Lower leg skin (tissue), 4 donors: ENCODE data around the gene SAFB. TPM values are rescaled to one million over a fixed set of nuclear protein-coding genes. Genes with fewer than 3 reads are reported as not detected.

Source experiments
- DNase-seq, 2 donors: peaks; one replicate each; pipeline ENCODE4 v3.0.0-alpha.2; 2019; ENCODE audit warnings: low spot score in 2 of 2
- H3K4me3 ChIP-seq: fragments of 200-600 bp; sonication (generic); 2 replicates; pipeline ENCODE4 v1.5.1; 2017; ENCODE audit warnings: mild to moderate bottlenecking, low read depth; ENCODE audit not compliant: poor library complexity, severe bottlenecking
- POLR2A ChIP-seq, 2 donors: fragments of 450-650 bp; IDR thresholded peaks; one replicate each; pipeline ENCODE4 v1.6.1; 2016 to 2017; ENCODE audit warnings: antibody characterized with exemption in 2 of 2, mild to moderate bottlenecking in 1 of 2, moderate library complexity in 1 of 2
- WGBS, 2 donors: methylation state at CpG; one replicate each; pipeline ENCODE4 v1.1.5; 2018; 5-methylcytosine and 5-hydroxymethylcytosine counted together
- intact Hi-C: fragments of 100-400 bp; cut with DNase I; formaldehyde crosslinking; loops from one replicate; pipeline ENCODE4 v1.15.0; 2023; ENCODE audit warnings: low total_unique reads
- total RNA-seq, 4 donors: library from RNA; depleted of rRNA; stranded (reverse); fragments of >200 nt; gene quantifications; one replicate each; pipeline ENCODE4 v1.1.0, GENCODE V29; 2016
- TF ChIP-seq, protein P1 (sequence below), 3 donors: fragments of 450-650 bp; IDR thresholded peaks; one replicate each; pipeline ENCODE4 v1.5.1; 2016; ENCODE audit warnings: antibody characterized with exemption in 3 of 3, mild to moderate bottlenecking in 3 of 3, moderate library complexity in 2 of 3

Gene SAFB
- total RNA-seq, 4 donors from 2014 or later, result 41.6 to 136 (median 80.4) TPM

DNA sequence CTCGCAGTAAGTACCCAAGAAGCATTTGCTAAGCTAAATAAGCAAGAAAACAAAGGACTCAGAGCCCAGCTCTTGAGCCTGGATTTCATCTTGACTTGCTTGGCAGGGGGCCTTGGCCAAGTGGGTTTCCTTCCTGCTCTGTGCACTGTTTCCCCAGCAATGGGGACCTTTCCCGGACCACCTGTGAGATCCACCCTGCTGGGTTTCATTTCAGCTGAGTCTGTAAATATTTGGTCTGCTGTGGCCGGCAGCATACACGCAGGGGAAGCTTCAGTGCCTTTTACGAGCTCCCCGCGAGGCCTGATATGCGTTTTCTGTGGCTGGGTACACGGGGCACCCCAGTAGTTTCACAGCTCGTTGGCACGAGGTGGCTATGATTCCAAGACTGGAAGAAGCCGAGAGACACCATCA is 42.7 kb upstream of the SAFB start:
- intact Hi-C loops, result loop anchor here (10.0 kb wide), 1 partner anchor 205 kb away; no protein-coding TSS in a partner anchor
- no peak for DNase-seq
- no peak for TF ChIP-seq POLR2A (IDR thresholded peaks at IDR 0.05)
- TF ChIP-seq, protein P1, sequence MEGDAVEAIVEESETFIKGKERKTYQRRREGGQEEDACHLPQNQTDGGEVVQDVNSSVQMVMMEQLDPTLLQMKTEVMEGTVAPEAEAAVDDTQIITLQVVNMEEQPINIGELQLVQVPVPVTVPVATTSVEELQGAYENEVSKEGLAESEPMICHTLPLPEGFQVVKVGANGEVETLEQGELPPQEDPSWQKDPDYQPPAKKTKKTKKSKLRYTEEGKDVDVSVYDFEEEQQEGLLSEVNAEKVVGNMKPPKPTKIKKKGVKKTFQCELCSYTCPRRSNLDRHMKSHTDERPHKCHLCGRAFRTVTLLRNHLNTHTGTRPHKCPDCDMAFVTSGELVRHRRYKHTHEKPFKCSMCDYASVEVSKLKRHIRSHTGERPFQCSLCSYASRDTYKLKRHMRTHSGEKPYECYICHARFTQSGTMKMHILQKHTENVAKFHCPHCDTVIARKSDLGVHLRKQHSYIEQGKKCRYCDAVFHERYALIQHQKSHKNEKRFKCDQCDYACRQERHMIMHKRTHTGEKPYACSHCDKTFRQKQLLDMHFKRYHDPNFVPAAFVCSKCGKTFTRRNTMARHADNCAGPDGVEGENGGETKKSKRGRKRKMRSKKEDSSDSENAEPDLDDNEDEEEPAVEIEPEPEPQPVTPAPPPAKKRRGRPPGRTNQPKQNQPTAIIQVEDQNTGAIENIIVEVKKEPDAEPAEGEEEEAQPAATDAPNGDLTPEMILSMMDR (IDR thresholded peaks at IDR 0.05), result no peak
- no peak overlapping the region for H3K4me3 ChIP-seq
- WGBS, 2 donors, result 73 to 83% methylated on average over 12 of the region's 12 CpGs

DNA sequence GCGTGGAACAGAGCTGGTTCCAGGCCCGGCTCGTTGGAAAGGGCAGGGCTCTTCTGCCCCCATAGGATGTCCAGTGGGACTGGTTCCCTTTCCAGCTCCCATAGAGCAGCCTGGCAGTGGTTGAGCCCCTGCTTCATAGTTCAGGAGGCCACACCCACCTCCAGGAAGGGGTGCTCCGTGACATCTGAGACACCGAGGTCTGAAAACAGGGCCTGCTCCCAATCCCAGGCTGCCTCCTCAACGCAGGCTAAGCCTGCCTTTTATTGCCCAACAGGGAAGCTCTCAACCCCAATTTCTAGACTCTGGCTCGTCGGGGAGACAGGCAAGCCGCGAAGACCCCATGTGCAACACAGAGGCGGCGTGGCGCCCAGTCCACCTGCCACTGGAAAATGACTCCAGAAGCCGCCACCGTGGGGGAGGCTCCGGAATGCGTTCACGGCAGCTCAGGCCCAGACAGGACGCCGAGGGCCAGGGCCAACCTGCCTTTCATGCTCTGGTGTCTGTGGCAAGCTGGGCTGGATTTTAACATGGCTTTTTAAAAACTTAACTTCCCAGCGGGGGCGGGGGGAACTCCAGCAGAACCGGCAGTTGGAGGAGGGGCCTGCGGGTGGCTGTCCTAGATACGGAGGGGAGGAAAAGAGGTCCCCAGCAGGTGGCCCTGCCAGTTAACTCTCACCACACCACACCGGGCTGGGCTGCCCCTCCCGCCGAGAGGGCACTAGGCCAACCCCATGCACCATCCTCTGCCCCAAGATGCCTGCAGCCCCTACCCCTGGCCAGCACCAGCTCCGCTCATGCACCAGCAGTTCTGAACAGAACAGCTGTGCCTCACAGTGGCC is 37.2 kb upstream of the SAFB start:
- no peak for TF ChIP-seq POLR2A (IDR thresholded peaks at IDR 0.05)
- peak in 1 of 2 donors; percentile 31 for DNase-seq
- WGBS, 2 donors, result 35 to 40% methylated on average over 22 to 24 of the region's 29 CpGs
- no peak overlapping the region for H3K4me3 ChIP-seq
- intact Hi-C loops, result loop anchor here (10.0 kb wide), 1 partner anchor 211 kb away; no protein-coding TSS in a partner anchor

DNA sequence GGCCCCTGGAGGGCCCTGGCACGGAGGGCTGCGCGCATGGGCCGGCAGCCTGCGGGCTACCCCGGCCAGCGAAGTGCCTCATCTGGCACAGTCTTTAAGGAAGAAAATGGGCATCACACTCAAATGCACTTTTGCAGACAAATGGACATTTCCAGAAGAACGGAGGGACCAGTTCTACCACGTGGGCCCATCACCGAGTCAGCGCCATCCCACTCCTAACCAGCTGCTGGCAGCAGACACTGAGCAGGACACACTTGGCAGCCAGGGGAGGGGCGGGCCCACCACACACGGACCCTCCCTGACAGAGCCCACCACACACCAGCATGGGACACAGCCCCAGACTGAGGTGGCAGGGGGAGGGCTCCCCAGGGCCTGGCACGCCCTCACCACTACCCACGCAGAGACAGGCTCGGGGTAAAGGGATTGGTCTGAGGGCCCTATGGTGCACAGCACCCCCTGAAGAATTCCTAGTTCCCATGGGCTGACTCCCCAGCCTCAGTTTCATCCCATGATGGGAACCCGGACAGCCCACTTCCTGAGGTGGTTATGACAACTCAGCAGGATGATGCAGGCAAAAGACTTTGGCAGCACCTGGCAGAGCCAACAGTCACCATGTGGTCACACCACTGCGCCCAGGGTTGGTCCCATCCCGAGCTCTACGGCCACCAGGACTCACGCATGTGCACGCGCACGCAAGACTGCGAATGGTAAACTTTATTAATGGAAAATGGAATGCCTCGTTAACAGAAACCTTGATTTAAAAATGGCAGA is 36.4 kb upstream of the SAFB start:
- 63 to 77% methylated on average over 23 to 25 of the region's 26 CpGs for WGBS, 2 donors
- intact Hi-C loops, result loop anchor here (10.0 kb wide), 1 partner anchor 212 kb away; no protein-coding TSS in a partner anchor
- no peak overlapping the region for H3K4me3 ChIP-seq
- TF ChIP-seq, protein P1 (IDR thresholded peaks at IDR 0.05), result no peak
- TF ChIP-seq POLR2A (IDR thresholded peaks at IDR 0.05), result no peak
- no peak for DNase-seq

DNA sequence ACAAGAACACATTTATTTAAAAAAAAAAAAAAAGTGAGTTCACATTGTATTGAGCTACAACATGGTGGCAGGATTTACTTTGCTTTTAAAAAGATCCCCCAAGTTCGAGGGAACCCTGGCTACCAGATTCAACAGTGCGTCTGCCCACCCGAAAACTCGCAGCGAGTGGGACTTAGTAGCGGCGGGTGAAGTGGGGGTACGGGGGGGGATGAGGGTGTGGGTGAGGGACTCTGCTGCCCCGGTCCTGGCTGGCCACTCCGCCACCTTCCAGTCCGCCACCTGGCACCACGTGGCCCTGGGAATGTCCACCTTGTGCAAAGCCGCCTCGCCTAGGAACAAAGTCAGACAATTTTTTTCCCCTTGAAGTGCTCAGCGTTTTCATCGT is 35.8 kb upstream of the SAFB start:
- DNase-seq, result no peak
- 89 to 94% methylated on average over 16 of the region's 16 CpGs for WGBS, 2 donors
- H3K4me3 ChIP-seq, result no peak overlapping the region
- intact Hi-C loops, result loop anchor here (10.0 kb wide), 1 partner anchor 212 kb away; no protein-coding TSS in a partner anchor
- TF ChIP-seq, protein P1 (IDR thresholded peaks at IDR 0.05), result no peak
- no peak for TF ChIP-seq POLR2A (IDR thresholded peaks at IDR 0.05)

DNA sequence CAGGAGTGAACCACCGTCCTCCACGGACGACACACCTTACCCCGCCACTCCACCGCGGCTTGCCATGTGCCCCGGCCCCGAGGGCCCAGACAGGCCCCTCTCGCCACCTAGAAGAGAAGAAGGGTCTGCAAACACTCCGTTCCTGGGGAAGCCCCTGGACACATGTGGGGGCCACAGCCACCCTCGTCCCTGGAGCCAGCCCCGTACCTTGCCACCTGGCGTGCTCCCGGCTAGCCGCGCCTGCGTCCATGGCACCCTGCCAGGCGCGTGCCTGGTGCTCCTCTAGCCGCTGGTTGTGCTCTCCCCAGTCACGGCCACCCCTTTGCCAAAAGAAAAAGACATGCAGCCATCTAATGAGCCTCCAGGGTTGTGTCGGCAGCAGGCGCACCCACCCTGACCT is 35.2 kb upstream of the SAFB start:
- no peak overlapping the region for H3K4me3 ChIP-seq
- intact Hi-C loops, result loop anchor here (10.0 kb wide), 1 partner anchor 213 kb away; no protein-coding TSS in a partner anchor
- DNase-seq, result no peak
- TF ChIP-seq, protein P1 (IDR thresholded peaks at IDR 0.05), result no peak
- no peak for TF ChIP-seq POLR2A (IDR thresholded peaks at IDR 0.05)
- 78 to 79% methylated on average over 22 to 23 of the region's 23 CpGs for whole genome bisulfite sequencing, 2 donors

DNA sequence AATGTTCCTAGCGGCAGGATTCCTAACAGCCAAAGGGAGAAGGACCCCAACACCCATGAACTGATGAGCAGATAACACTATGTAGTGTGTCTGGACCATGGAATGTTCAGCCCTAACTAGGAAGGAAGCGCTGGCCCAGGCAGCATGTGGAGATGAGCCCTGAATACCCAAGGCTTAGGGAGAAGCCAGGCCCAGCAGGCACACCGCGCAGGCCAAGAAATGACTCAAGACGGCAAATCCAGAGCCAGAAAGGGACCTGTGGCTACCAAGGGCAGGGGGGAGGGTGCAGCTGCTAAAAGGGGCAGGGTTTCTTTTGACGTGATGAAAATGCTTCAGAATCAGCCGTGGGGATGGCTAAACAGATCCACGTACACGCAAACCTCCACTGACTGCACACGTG is 34.4 kb upstream of the SAFB start:
- 75 to 77% methylated on average over 10 of the region's 10 CpGs for WGBS, 2 donors
- TF ChIP-seq, protein P1 (IDR thresholded peaks at IDR 0.05), result no peak
- no peak for TF ChIP-seq POLR2A (IDR thresholded peaks at IDR 0.05)
- DNase-seq, result no peak
- H3K4me3 ChIP-seq, result no peak overlapping the region
- intact Hi-C loops, result loop anchor here (10.0 kb wide), 1 partner anchor 214 kb away; no protein-coding TSS in a partner anchor
